ENCODE measurements around the gene MCF2L.

- TF ChIP-seq POLR2A (IDR thresholded peaks at IDR 0.05; ENCODE audit: low read depth, low read length) (no peak), POLR2AphosphoS5 (IDR thresholded peaks at IDR 0.05; ENCODE audit: low read depth, low read length) (no peak), TAF1 (IDR thresholded peaks at IDR 0.05; ENCODE audit: low read depth, low read length) (no peak), POU2F2 (IDR thresholded peaks at IDR 0.05; ENCODE audit: low read depth, low read length) (no peak)
Observed at GRCh38 chr13:113031465-113031864, 62.5 kb downstream of the MCF2L start.

All from GM12891 (cell line).